ENCODE results near the gene MCAM. TPM values are rescaled to one million over a fixed set of nuclear protein-coding genes. Genes with fewer than 3 reads are reported as not detected.

MCAM gene
- total RNA-seq, 1 donor from 2014 or later: 3.9 TPM

GRCh38 chr11:119334174-119334930, 17.4 kb upstream of the MCAM start, which contains the start of gene RNF26:
TSS of gene RNF26 (plus strand) at chr11:119334527. CDS start at chr11:119335123, 596 bp downstream.
- intact Hi-C loops (cut with micrococcal nuclease): loop anchor here (1.0 to 5.0 kb wide), 10 partner anchors 11 to 337 kb away; partner anchors contain the start of genes C2CD2L, CENATAC, HINFP and HYOU1

GRCh38 chr11:119332111-119332765, 15.3 kb upstream of the MCAM start:
- intact Hi-C loops (cut with micrococcal nuclease): loop anchor here (5.0 kb wide), 1 partner anchor 335 kb away; the partner anchor contains the start of gene CENATAC

GRCh38 chr11:119330237-119330636, 13.3 kb upstream of the MCAM start:
- intact Hi-C loops (cut with micrococcal nuclease): loop anchor here (5.0 kb wide), 1 partner anchor 333 kb away; the partner anchor contains the start of gene CENATAC

GRCh38 chr11:119329320-119329719, 12.4 kb upstream of the MCAM start:
- intact Hi-C loops (cut with micrococcal nuclease): no loop called here

GRCh38 chr11:119324189-119324588, 7.3 kb upstream of the MCAM start:
- intact Hi-C loops (cut with micrococcal nuclease): loop anchor here (5.0 kb wide), 2 partner anchors 307 to 412 kb away; partner anchors contain the start of genes RPS25 and TRAPPC4

GRCh38 chr11:119323532-119324033, 6.7 kb upstream of the MCAM start:
- intact Hi-C loops (cut with micrococcal nuclease): loop anchor here (1.0 to 5.0 kb wide), 12 partner anchors 11 to 411 kb away; partner anchors contain the start of genes HYOU1, RNF26, RPS25 and TRAPPC4

GRCh38 chr11:119322921-119323531, 6.1 kb upstream of the MCAM start:
- intact Hi-C loops (cut with micrococcal nuclease): loop anchor here (1.0 to 5.0 kb wide), 12 partner anchors 11 to 411 kb away; partner anchors contain the start of genes HYOU1, RNF26, RPS25 and TRAPPC4

GRCh38 chr11:119322360-119322739, 5.4 kb upstream of the MCAM start:
- intact Hi-C loops (cut with micrococcal nuclease): loop anchor here (2.0 to 5.0 kb wide), 5 partner anchors 16 to 410 kb away; partner anchors contain the start of genes HYOU1, RPS25 and TRAPPC4

- intact Hi-C loops (cut with micrococcal nuclease): loop anchor here (1.0 to 5.0 kb wide), 5 partner anchors 17 to 530 kb away; partner anchors contain the start of genes DDX6, NLRX1, RPS25 and TRAPPC4
These were observed 4.0 kb upstream of the MCAM start for GRCh38 chr11:119320776-119321524.

GRCh38 chr11:119320240-119320775, 3.4 kb upstream of the MCAM start:
- intact Hi-C loops (cut with micrococcal nuclease): loop anchor here (5.0 kb wide), 2 partner anchors 303 to 408 kb away; partner anchors contain the start of genes RPS25 and TRAPPC4

GRCh38 chr11:119319700-119320239, 2.8 kb upstream of the MCAM start:
- intact Hi-C loops (cut with micrococcal nuclease): loop anchor here (5.0 kb wide), 2 partner anchors 302 to 407 kb away; partner anchors contain the start of genes RPS25 and TRAPPC4

GRCh38 chr11:119319136-119319699, 2.3 kb upstream of the MCAM start:
- intact Hi-C loops (cut with micrococcal nuclease): no loop called here

- intact Hi-C loops (cut with micrococcal nuclease): no loop called here
These were observed 1.6 kb upstream of the MCAM start for GRCh38 chr11:119318240-119319135.

- intact Hi-C loops (cut with micrococcal nuclease): loop anchor here (2.0 kb wide), 1 partner anchor 223 kb away; a partner anchor contains a TSS
These were observed 786 bp upstream of the MCAM start for GRCh38 chr11:119317592-119318239.

GRCh38 chr11:119316016-119316728, 758 bp downstream of the MCAM start:
- intact Hi-C loops (cut with micrococcal nuclease): loop anchor here (2.0 kb wide), 1 partner anchor 221 kb away; a partner anchor contains a TSS

- intact Hi-C loops (cut with micrococcal nuclease): loop anchor here (2.0 kb wide), 1 partner anchor 221 kb away; a partner anchor contains a TSS
These were observed 1.6 kb downstream of the MCAM start for GRCh38 chr11:119315131-119316015.
